ENCODE data around the gene OR3A1.

- TF ChIP-seq, protein P1, sequence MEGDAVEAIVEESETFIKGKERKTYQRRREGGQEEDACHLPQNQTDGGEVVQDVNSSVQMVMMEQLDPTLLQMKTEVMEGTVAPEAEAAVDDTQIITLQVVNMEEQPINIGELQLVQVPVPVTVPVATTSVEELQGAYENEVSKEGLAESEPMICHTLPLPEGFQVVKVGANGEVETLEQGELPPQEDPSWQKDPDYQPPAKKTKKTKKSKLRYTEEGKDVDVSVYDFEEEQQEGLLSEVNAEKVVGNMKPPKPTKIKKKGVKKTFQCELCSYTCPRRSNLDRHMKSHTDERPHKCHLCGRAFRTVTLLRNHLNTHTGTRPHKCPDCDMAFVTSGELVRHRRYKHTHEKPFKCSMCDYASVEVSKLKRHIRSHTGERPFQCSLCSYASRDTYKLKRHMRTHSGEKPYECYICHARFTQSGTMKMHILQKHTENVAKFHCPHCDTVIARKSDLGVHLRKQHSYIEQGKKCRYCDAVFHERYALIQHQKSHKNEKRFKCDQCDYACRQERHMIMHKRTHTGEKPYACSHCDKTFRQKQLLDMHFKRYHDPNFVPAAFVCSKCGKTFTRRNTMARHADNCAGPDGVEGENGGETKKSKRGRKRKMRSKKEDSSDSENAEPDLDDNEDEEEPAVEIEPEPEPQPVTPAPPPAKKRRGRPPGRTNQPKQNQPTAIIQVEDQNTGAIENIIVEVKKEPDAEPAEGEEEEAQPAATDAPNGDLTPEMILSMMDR (IDR thresholded peaks at IDR 0.05) = no peak
- TF ChIP-seq POLR2A (IDR thresholded peaks at IDR 0.05) = no peak
- no peak for TF ChIP-seq POLR2AphosphoS5 (IDR thresholded peaks at IDR 0.05)
- TF ChIP-seq EP300 (IDR thresholded peaks at IDR 0.05) = no peak
Observed at GRCh38 chr17:3298260-3298659, at the start of gene OR3A1.
